GM13977 (cell line): ENCODE measurements around the gene SLC25A45.

Experiments
- DNase-seq: peaks from one replicate; pipeline ENCODE4 v3.0.0; 2012; ENCODE audit warnings: low spot score
- CTCF ChIP-seq: IDR thresholded peaks from 2 replicates; pipeline ENCODE4 v1.5.1; 2012; ENCODE audit warnings: mild to moderate bottlenecking, control low read depth; ENCODE audit not compliant: insufficient read depth; ENCODE audit errors: extremely low read depth, missing control alignments
- in situ Hi-C: fragments of 300-500 bp; cut with MboI; formaldehyde crosslinking; loops from one replicate; pipeline ENCODE4 v1.12.0; 2022; ENCODE audit warnings: low sequenced_read_pairs, low pct_unique_long_range_greater_than_20kb, mixed read lengths, inconsistent platforms; ENCODE audit not compliant: unreplicated experiment

Gene SLC25A45, protein sequence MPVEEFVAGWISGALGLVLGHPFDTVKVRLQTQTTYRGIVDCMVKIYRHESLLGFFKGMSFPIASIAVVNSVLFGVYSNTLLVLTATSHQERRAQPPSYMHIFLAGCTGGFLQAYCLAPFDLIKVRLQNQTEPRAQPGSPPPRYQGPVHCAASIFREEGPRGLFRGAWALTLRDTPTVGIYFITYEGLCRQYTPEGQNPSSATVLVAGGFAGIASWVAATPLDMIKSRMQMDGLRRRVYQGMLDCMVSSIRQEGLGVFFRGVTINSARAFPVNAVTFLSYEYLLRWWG

DNA sequence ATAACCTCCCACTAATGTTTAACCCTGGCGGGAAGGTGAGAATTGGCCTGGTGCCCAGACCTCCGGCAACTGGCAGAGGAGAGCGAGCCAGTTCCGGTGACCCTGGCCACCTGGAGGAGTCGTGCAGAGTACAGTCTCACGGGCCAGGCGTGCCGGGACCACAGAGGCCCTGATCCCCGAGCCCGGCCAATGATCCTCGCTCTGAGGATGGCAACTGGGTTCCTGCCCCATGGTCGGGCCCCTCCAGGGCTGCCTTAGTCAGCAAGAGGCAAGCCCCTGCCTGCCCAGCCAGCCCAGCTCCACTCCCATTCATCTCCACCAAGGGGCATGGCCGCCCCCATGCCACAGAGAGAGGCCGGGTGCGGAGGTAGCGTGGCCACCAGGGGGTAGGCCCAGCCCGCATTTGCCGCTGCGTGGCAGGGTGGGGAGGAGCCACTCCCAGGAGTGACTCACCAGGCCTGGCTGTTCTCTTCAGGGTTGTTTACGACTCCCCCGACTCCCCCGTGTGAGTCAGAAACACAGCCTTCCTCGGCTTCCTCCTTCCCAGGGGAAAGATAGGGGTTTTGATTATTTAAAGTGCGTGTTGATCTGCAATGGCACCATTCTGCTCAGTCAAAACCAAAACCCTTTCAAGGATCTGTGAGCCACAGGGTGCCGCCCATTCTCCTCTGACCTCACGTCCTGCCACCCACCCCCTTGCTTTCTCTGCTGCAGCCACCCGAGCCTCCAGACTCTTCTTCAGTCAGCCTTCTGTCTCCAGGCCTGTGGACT, at the start of gene SLC25A45:
SLC25A45 (minus strand) TSS at position 614 of the 771 bp plus-strand sequence. CDS start 695 bp downstream, outside the sequence.
- in situ Hi-C loops: no loop called here
- peak; percentile 75 for TF ChIP-seq CTCF
- peak; percentile 78 for DNase-seq

GRCh38 chr11:65431451-65432099, 49.1 kb upstream of the SLC25A45 start:
- TF ChIP-seq CTCF: no peak
- DNase-seq: no peak
- in situ Hi-C loops: loop anchor here (5.0 kb wide), 1 partner anchor 71 kb away; no protein-coding TSS in a partner anchor

DNA sequence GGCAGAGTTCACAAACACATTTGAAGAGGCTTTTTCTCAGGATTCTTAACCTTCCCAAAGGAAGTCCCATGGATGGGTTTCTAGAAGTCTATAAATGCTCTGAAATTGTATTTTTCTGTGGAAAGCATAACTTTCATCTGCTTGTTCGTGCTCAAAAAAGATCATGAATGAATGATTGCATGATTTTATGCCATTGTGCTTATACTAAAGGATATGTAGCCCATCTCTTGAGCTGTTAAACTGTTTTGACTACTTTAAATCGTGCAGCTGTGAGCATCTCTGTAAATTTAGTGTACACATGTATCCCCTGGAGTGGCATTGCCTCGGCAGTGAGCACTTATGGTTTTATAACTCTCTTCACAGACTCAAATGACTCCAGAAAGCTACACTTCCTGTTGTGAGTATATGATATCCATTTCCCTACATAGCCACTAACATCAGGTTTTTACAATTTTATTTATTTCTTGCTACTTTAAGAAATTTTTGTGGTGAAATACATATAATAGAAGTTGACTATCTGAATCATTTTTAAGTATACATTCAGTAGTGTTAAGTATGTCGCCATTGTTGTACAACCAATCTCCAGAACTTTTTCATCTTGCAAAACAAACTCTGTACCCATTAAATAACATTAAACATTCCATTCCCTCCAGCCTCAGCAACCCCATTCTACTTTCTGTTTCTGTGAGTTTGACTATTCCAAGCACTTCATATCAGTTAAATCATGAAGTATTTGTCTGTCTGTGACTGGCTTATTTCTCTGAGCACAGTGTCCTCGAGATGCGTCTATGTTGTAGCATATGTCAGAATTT, 48.2 kb upstream of the SLC25A45 start:
- no peak for TF ChIP-seq CTCF
- DNase-seq: no peak
- in situ Hi-C loops: loop anchor here (5.0 kb wide), 1 partner anchor 72 kb away; no protein-coding TSS in a partner anchor

GRCh38 chr11:65429724-65430405, 47.4 kb upstream of the SLC25A45 start:
- in situ Hi-C loops: loop anchor here (5.0 to 10.0 kb wide), 2 partner anchors 55 to 72 kb away; no protein-coding TSS in a partner anchor
- no peak for DNase-seq
- no peak for TF ChIP-seq CTCF

- TF ChIP-seq CTCF: no peak
- no peak for DNase-seq
- in situ Hi-C loops: loop anchor here (10.0 kb wide), 1 partner anchor 56 kb away; no protein-coding TSS in a partner anchor
Observed at GRCh38 chr11:65429068-65429681, 46.7 kb upstream of the SLC25A45 start.
